Esophagus squamous epithelium (tissue), 5 donors: Measurements from ENCODE around the gene DAAM1. TPM values are rescaled to one million over a fixed set of nuclear protein-coding genes. Genes with fewer than 3 reads are reported as not detected.

Experiments used
- DNase-seq: peaks from one replicate; lab custom pipeline; 2025; lab: John Stamatoyannopoulos, UW
- H3K27ac ChIP-seq, 4 donors: fragments of 200-600 bp; sonication (generic); one replicate each; pipeline ENCODE4 v1.5.1; 2016 to 2019; ENCODE audit warnings: mild to moderate bottlenecking in 1 of 4
- H3K27me3 ChIP-seq, 4 donors: fragments of 200-600 bp; sonication (generic); 1 replicate in 3 of 4; 2 replicates in 1 of 4; pipeline versions ENCODE4 v1.5.1 to v1.6.0; 2017 to 2021; ENCODE audit warnings: antibody characterized with exemption in 1 of 4
- H3K36me3 ChIP-seq, 3 donors: fragments of 200-600 bp; sonication (generic); one replicate each; pipeline ENCODE4 v1.5.1; 2016 to 2019
- H3K4me1 ChIP-seq, 3 donors: fragments of 200-600 bp; sonication (generic); one replicate each; pipeline ENCODE4 v1.5.1; 2017 to 2019
- H3K4me3 ChIP-seq, 4 donors: fragments of 200-600 bp; sonication (generic); 1 replicate in 3 of 4; 2 replicates in 1 of 4; pipeline ENCODE4 v1.5.1; 2016 to 2019; ENCODE audit warnings: mild to moderate bottlenecking in 2 of 4, moderate library complexity in 1 of 4
- H3K9me3 ChIP-seq, 3 donors: fragments of 200-600 bp; sonication (generic); one replicate each; pipeline ENCODE4 v1.5.1; 2016 to 2019
- POLR2A ChIP-seq, 4 donors: fragments of 450-650 bp; IDR thresholded peaks; one replicate each; pipeline ENCODE4 v1.6.1; 2017; ENCODE audit warnings: antibody characterized with exemption in 4 of 4, mild to moderate bottlenecking in 4 of 4, moderate library complexity in 3 of 4
- WGBS, 2 donors: methylation state at CpG; one replicate each; pipeline ENCODE4 v1.1.5; 2018; 5-methylcytosine and 5-hydroxymethylcytosine counted together
- intact Hi-C: fragments of 100-400 bp; cut with DNase I; formaldehyde crosslinking; loops from one replicate; pipeline ENCODE4 v1.15.0; 2022
- total RNA-seq, 4 donors: library from RNA; depleted of rRNA; stranded (reverse); fragments of >200 nt; gene quantifications; one replicate each; pipeline ENCODE4 v1.1.0, GENCODE V29; 2016
- TF ChIP-seq, protein P1 (sequence below), 6 experiments: fragments of 450-650 bp in 4 of 6; fragments of 200-600 bp in 2 of 6; sonication (generic) in 2 of 6; IDR thresholded peaks; one replicate each; pipeline ENCODE4 v1.5.1; 2016 to 2019; ENCODE audit warnings: antibody characterized with exemption in 6 of 6, mild to moderate bottlenecking in 4 of 6, moderate library complexity in 4 of 6
- donor health status: DM: yes; HTN: yes; CAD: no.

DAAM1 gene
- total RNA-seq, 4 donors from 2014 or later = 47.2 to 91.7 (median 64.0) TPM

DNA sequence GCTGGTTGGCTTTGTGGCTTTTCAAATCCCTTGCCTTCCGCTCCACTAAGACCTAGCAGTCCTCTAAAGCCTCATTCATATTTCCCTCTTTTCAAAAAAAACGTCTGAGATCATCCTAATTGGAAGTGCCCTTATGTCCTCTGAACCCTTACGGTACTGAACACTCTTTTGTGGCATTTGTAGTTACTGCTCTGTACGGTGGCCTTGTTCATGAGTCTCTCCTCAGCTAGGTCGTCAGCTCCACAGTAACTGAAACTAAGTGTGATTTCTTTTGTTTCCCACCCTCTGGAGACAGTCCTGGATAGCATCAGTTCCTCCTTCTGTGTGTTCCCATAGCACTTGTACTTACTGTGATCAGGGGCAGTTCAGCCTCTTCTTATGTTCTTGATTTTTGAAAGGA is 49.7 kb downstream of the DAAM1 start:
- no peak overlapping the region for H3K4me3 ChIP-seq
- H3K27me3 ChIP-seq = no peaks in the 10 kb centered on the region
- H3K9me3 ChIP-seq = no peaks in the 10 kb centered on the region
- no peaks in the 10 kb centered on the region for H3K36me3 ChIP-seq
- peaks cover 3 to 55% (median 22%) of the 10 kb centered on the region in 3 donors for H3K4me1 ChIP-seq
- 82 to 86% methylated on average over 5 of the region's 5 CpGs for WGBS, 2 donors
- H3K27ac ChIP-seq = no peak overlapping the region
- DNase-seq = no peak
- no peak for TF ChIP-seq POLR2A (IDR thresholded peaks at IDR 0.05)
- TF ChIP-seq, protein P1, sequence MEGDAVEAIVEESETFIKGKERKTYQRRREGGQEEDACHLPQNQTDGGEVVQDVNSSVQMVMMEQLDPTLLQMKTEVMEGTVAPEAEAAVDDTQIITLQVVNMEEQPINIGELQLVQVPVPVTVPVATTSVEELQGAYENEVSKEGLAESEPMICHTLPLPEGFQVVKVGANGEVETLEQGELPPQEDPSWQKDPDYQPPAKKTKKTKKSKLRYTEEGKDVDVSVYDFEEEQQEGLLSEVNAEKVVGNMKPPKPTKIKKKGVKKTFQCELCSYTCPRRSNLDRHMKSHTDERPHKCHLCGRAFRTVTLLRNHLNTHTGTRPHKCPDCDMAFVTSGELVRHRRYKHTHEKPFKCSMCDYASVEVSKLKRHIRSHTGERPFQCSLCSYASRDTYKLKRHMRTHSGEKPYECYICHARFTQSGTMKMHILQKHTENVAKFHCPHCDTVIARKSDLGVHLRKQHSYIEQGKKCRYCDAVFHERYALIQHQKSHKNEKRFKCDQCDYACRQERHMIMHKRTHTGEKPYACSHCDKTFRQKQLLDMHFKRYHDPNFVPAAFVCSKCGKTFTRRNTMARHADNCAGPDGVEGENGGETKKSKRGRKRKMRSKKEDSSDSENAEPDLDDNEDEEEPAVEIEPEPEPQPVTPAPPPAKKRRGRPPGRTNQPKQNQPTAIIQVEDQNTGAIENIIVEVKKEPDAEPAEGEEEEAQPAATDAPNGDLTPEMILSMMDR (IDR thresholded peaks at IDR 0.05) = no peak
- intact Hi-C loops = no loop called here

- TF ChIP-seq, protein P1 (IDR thresholded peaks at IDR 0.05) = no peak
- TF ChIP-seq POLR2A (IDR thresholded peaks at IDR 0.05) = no peak
- no peak for DNase-seq
- Histone ChIP-seq H3K27me3 (no peaks in the 10 kb centered on the region), H3K36me3 (no peaks in the 10 kb centered on the region), H3K9me3 (no peaks in the 10 kb centered on the region), H3K4me3 (no peak overlapping the region), H3K27ac (no peak overlapping the region), H3K4me1 (peaks cover 4 to 63% (median 22%) of the 10 kb centered on the region in 3 donors)
- intact Hi-C loops = no loop called here
Observed at GRCh38 chr14:59239022-59239421, 50.6 kb downstream of the DAAM1 start.

GRCh38 chr14:59240356-59240755 is 51.9 kb downstream of the DAAM1 start:
- Histone ChIP-seq H3K9me3 (no peaks in the 10 kb centered on the region), H3K27ac (peak overlapping the region in 1 of 4 donors; percentile 8), H3K27me3 (no peaks in the 10 kb centered on the region), H3K36me3 (no peaks in the 10 kb centered on the region), H3K4me1 (peaks cover 14 to 76% (median 22%) of the 10 kb centered on the region in 3 donors), H3K4me3 (no peak overlapping the region)
- no peak for DNase-seq
- intact Hi-C loops = no loop called here
- TF ChIP-seq, protein P1 (IDR thresholded peaks at IDR 0.05) = no peak
- no peak for TF ChIP-seq POLR2A (IDR thresholded peaks at IDR 0.05)
- WGBS, 2 donors = 88 to 90% methylated on average over 2 of the region's 2 CpGs

DNA sequence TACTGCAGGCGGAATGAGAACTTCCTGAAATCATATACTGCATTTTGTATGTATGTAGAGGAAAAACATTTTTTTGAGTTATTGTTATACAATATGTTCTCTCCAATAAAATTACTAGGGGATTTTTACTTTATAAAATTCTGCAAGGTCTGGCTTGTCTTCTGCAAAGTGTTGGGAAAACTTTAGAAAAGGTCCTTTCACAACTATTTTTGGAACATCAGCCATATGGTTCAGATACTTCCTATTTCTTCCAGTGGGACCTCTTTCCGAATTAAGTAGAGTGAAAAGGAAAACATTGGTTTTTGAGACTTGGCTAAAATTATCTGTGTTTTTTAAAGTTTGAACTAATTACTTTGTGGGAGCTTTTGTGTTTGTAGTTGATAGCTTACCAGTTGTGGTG is 52.7 kb downstream of the DAAM1 start:
- Histone ChIP-seq H3K27me3 (no peaks in the 10 kb centered on the region), H3K4me1 (peaks cover 15 to 79% (median 19%) of the 10 kb centered on the region in 3 donors), H3K9me3 (no peaks in the 10 kb centered on the region), H3K36me3 (no peaks in the 10 kb centered on the region), H3K27ac (peak overlapping the region in 1 of 4 donors; percentile 14), H3K4me3 (no peak overlapping the region)
- intact Hi-C loops = no loop called here
- WGBS, 2 donors = 58 to 70% methylated on average over 2 of the region's 2 CpGs
- no peak for DNase-seq
- TF ChIP-seq POLR2A (IDR thresholded peaks at IDR 0.05) = no peak
- TF ChIP-seq, protein P1 (IDR thresholded peaks at IDR 0.05) = no peak

DNA sequence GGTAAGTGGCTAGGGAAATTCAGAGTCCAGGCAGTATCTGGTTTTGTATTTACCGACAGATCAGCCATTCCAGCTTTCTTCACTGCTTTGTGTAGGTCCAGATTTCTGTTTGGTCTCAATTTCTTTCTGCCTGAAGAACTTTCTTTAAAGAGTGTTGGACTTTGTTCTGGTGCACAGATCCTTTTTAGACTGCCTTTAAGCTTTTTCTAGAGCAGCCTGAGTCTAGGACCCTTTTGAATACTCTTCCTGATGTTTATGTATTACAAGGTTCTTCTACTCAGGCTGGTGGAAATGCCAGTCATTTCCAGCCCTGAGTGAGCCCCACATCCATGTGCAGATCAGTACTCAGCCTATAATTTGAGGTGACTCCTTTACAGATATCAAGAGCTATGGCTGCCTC is 54.7 kb downstream of the DAAM1 start:
- WGBS, 2 donors = 87 to 94% methylated on average over 1 of the region's 1 CpG
- Histone ChIP-seq H3K27me3 (no peaks in the 10 kb centered on the region), H3K9me3 (no peaks in the 10 kb centered on the region), H3K27ac (peak overlapping the region in 1 of 4 donors; percentile 22), H3K4me3 (no peak overlapping the region), H3K4me1 (peaks cover 15 to 88% (median 15%) of the 10 kb centered on the region in 3 donors), H3K36me3 (no peaks in the 10 kb centered on the region)
- TF ChIP-seq, protein P1 (IDR thresholded peaks at IDR 0.05) = no peak
- no peak for TF ChIP-seq POLR2A (IDR thresholded peaks at IDR 0.05)
- intact Hi-C loops = no loop called here
- no peak for DNase-seq
